Uterus (tissue), 4 donors: ENCODE results near the gene CRYZ. TPM values are rescaled to one million over a fixed set of nuclear protein-coding genes. Genes with fewer than 3 reads are reported as not detected.
"Not testable (repeated sequence)": the region's sequence is repeated elsewhere in the genome, so short reads cannot be mapped to it uniquely, and the experiment has no call there.

Experiments
- DNase-seq, 2 donors: peaks; one replicate each; pipeline ENCODE4 v3.0.0-alpha.2; 2019 to 2020
- H3K27ac ChIP-seq, 2 donors: fragments of 200-600 bp; sonication (generic); 1 replicate in 1 of 2; 2 replicates in 1 of 2; pipeline ENCODE4 v1.5.1; 2016 to 2018
- H3K27me3 ChIP-seq, 2 donors: fragments of 200-600 bp; sonication (generic); one replicate each; pipeline ENCODE4 v1.5.1; 2018 to 2019; ENCODE audit warnings: control low read depth in 1 of 2
- H3K36me3 ChIP-seq, 2 donors: fragments of 200-600 bp; sonication (generic); one replicate each; pipeline ENCODE4 v1.5.1; 2019; ENCODE audit warnings: control low read depth in 1 of 2
- H3K4me1 ChIP-seq, 2 donors: fragments of 200-600 bp; sonication (generic); one replicate each; pipeline ENCODE4 v1.5.1; 2018 to 2019; ENCODE audit warnings: control low read depth in 1 of 2
- H3K4me3 ChIP-seq, 2 donors: fragments of 200-600 bp; sonication (generic); 1 replicate in 1 of 2; 2 replicates in 1 of 2; pipeline ENCODE4 v1.5.1; 2018 to 2019; ENCODE audit warnings: mild to moderate bottlenecking in 1 of 2
- H3K9me3 ChIP-seq, 2 donors: fragments of 200-600 bp; sonication (generic); one replicate each; pipeline ENCODE4 v1.5.1; 2019; ENCODE audit warnings: control low read depth in 1 of 2
- CTCF ChIP-seq, 4 experiments: fragments of 200-600 bp in 2 of 4; fragments of 450-650 bp in 2 of 4; sonication (generic) in 2 of 4; IDR thresholded peaks; one replicate each; pipeline ENCODE4 v1.5.1; 2016 to 2019; ENCODE audit warnings: antibody characterized with exemption in 4 of 4, mild to moderate bottlenecking in 2 of 4, moderate library complexity in 1 of 4
- POLR2A ChIP-seq, 2 donors: fragments of 450-650 bp; IDR thresholded peaks; one replicate each; pipeline ENCODE4 v1.6.1; 2016; ENCODE audit warnings: antibody characterized with exemption in 2 of 2, mild to moderate bottlenecking in 1 of 2, moderate library complexity in 1 of 2
- intact Hi-C: fragments of 100-400 bp; cut with DNase I; formaldehyde crosslinking; loops from one replicate; pipeline ENCODE4 v1.15.1; 2023; ENCODE audit warnings: low total_unique reads
- total RNA-seq, 4 donors: library from RNA; depleted of rRNA in 3 of 4; stranded (reverse); fragments of >200 nt in 3 of 4; gene quantifications; one replicate each; pipeline versions ENCODE4 v1.1.0 to v1.2.4, GENCODE V29; 2014 to 2023
- donor health status: DM: yes; HTN: yes; CAD: no.

The CRYZ gene
- total RNA-seq, 4 donors from 2014 or later = 22.4 to 53.7 (median 36.4) TPM

GRCh38 chr1:74763807-74764206 is 31.0 kb upstream of the CRYZ start:
- no peak overlapping the region for H3K27ac ChIP-seq
- no peak overlapping the region for H3K4me3 ChIP-seq
- no peaks in the 10 kb centered on the region for H3K4me1 ChIP-seq
- no peaks in the 10 kb centered on the region for H3K36me3 ChIP-seq
- no peaks in the 10 kb centered on the region for H3K9me3 ChIP-seq
- DNase-seq = no peak
- intact Hi-C loops = no loop called here
- H3K27me3 ChIP-seq = no peaks in the 10 kb centered on the region
- TF ChIP-seq POLR2A (IDR thresholded peaks at IDR 0.05) (no peak), CTCF (IDR thresholded peaks at IDR 0.05) (no peak)

GRCh38 chr1:74756650-74757049 is 23.8 kb upstream of the CRYZ start:
- H3K4me1 ChIP-seq, DNase-seq, intact Hi-C loops, H3K9me3 ChIP-seq, H3K36me3 ChIP-seq, H3K27me3 ChIP-seq, H3K27ac ChIP-seq, H3K4me3 ChIP-seq: not testable (repeated sequence)

- Histone ChIP-seq H3K4me1 (no peaks in the 10 kb centered on the region), H3K27me3 (no peaks in the 10 kb centered on the region), H3K4me3 (no peak overlapping the region), H3K27ac (no peak overlapping the region), H3K9me3 (no peaks in the 10 kb centered on the region), H3K36me3 (no peaks in the 10 kb centered on the region)
- intact Hi-C loops = no loop called here
- TF ChIP-seq POLR2A (IDR thresholded peaks at IDR 0.05) (no peak), CTCF (IDR thresholded peaks at IDR 0.05) (no peak)
- DNase-seq = no peak
Measured at GRCh38 chr1:74755475-74755874, 22.6 kb upstream of the CRYZ start.

GRCh38 chr1:74753104-74753503 is 20.3 kb upstream of the CRYZ start:
- DNase-seq = no peak
- Histone ChIP-seq H3K9me3 (no peaks in the 10 kb centered on the region), H3K36me3 (no peaks in the 10 kb centered on the region), H3K4me3 (no peak overlapping the region), H3K4me1 (no peaks in the 10 kb centered on the region), H3K27me3 (no peaks in the 10 kb centered on the region), H3K27ac (no peak overlapping the region)
- intact Hi-C loops = no loop called here
- TF ChIP-seq POLR2A (IDR thresholded peaks at IDR 0.05) (no peak), CTCF (IDR thresholded peaks at IDR 0.05) (no peak)

- H3K4me1 ChIP-seq = no peaks in the 10 kb centered on the region
- no peaks in the 10 kb centered on the region for H3K36me3 ChIP-seq
- H3K27ac ChIP-seq = no peak overlapping the region
- no peak for DNase-seq
- no peaks in the 10 kb centered on the region for H3K27me3 ChIP-seq
- intact Hi-C loops = no loop called here
- no peak overlapping the region for H3K4me3 ChIP-seq
- TF ChIP-seq POLR2A (IDR thresholded peaks at IDR 0.05) = no peak
- no peak for TF ChIP-seq CTCF (IDR thresholded peaks at IDR 0.05)
- H3K9me3 ChIP-seq = no peaks in the 10 kb centered on the region
Measured at GRCh38 chr1:74748960-74749359, 16.1 kb upstream of the CRYZ start.

- H3K4me3 ChIP-seq, H3K27ac ChIP-seq, H3K4me1 ChIP-seq, H3K27me3 ChIP-seq, H3K36me3 ChIP-seq, H3K9me3 ChIP-seq, intact Hi-C loops, DNase-seq: not testable (repeated sequence)
Measured at GRCh38 chr1:74745247-74745646, 12.4 kb upstream of the CRYZ start.

- H3K27ac ChIP-seq, H3K4me3 ChIP-seq, H3K4me1 ChIP-seq, intact Hi-C loops, H3K9me3 ChIP-seq, H3K27me3 ChIP-seq, H3K36me3 ChIP-seq, DNase-seq: not testable (repeated sequence)
Measured at GRCh38 chr1:74740307-74740980, 7.6 kb upstream of the CRYZ start.
